Measurements from ENCODE around the gene MAB21L2. TPM values are rescaled to one million over a fixed set of nuclear protein-coding genes. Genes with fewer than 3 reads are reported as not detected.
"Not testable (repeated sequence)": the region's sequence is repeated elsewhere in the genome, so short reads cannot be mapped to it uniquely, and the experiment has no call there.

The MAB21L2 gene
- total RNA-seq: not detected

GRCh38 chr4:150582146-150582872, at the start of gene MAB21L2:
TSS of gene MAB21L2 (plus strand) at chr4:150582151. CDS start at chr4:150583030, 879 bp downstream.
- Mint-ChIP-seq H3K27ac (no peak within 1 kb of the TSS), H3K4me3 (no peak within 1 kb of the TSS), H3K36me3 (ENCODE audit: low read depth) (peaks cover 59% of the 10 kb centered on the region), H3K27me3 (no peaks in the 10 kb centered on the region), H3K4me1 (ENCODE audit: low read depth) (no peaks in the 10 kb centered on the region), H3K9me3 (no peaks in the 10 kb centered on the region)
- ChIA-PET CTCF (no interaction called here), POLR2A (no interaction called here)
- intact Hi-C loops (cut with micrococcal nuclease): no loop called here
- no peak for ATAC-seq
- DNase-seq: no peak
- TF ChIP-seq, protein P1, sequence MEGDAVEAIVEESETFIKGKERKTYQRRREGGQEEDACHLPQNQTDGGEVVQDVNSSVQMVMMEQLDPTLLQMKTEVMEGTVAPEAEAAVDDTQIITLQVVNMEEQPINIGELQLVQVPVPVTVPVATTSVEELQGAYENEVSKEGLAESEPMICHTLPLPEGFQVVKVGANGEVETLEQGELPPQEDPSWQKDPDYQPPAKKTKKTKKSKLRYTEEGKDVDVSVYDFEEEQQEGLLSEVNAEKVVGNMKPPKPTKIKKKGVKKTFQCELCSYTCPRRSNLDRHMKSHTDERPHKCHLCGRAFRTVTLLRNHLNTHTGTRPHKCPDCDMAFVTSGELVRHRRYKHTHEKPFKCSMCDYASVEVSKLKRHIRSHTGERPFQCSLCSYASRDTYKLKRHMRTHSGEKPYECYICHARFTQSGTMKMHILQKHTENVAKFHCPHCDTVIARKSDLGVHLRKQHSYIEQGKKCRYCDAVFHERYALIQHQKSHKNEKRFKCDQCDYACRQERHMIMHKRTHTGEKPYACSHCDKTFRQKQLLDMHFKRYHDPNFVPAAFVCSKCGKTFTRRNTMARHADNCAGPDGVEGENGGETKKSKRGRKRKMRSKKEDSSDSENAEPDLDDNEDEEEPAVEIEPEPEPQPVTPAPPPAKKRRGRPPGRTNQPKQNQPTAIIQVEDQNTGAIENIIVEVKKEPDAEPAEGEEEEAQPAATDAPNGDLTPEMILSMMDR (IDR thresholded peaks at IDR 0.05): no peak

- H3K4me3 Mint-ChIP-seq: no peak overlapping the region
- H3K9me3 Mint-ChIP-seq: no peaks in the 10 kb centered on the region
- POLR2A ChIA-PET: no interaction called here
- H3K27me3 Mint-ChIP-seq: no peaks in the 10 kb centered on the region
- no peaks in the 10 kb centered on the region for H3K4me1 Mint-ChIP-seq (ENCODE audit: low read depth)
- CTCF ChIA-PET: no interaction called here
- H3K36me3 Mint-ChIP-seq (ENCODE audit: low read depth): peaks cover 5% of the 10 kb centered on the region
- no peak for ATAC-seq
- intact Hi-C loops (cut with micrococcal nuclease): no loop called here
- DNase-seq: no peak
- TF ChIP-seq, protein P1 (IDR thresholded peaks at IDR 0.05): no peak
- H3K27ac Mint-ChIP-seq: no peak overlapping the region
Measured at GRCh38 chr4:150533673-150534072, 48.3 kb upstream of the MAB21L2 start.

GRCh38 chr4:150534818-150535217, 47.1 kb upstream of the MAB21L2 start:
- H3K36me3 Mint-ChIP-seq (ENCODE audit: low read depth): peaks cover 4% of the 10 kb centered on the region
- intact Hi-C loops (cut with micrococcal nuclease): no loop called here
- CTCF ChIA-PET: no interaction called here
- H3K9me3 Mint-ChIP-seq: no peaks in the 10 kb centered on the region
- no peak overlapping the region for H3K4me3 Mint-ChIP-seq
- no peak for DNase-seq
- POLR2A ChIA-PET: no interaction called here
- TF ChIP-seq, protein P1 (IDR thresholded peaks at IDR 0.05): no peak
- no peaks in the 10 kb centered on the region for H3K4me1 Mint-ChIP-seq (ENCODE audit: low read depth)
- H3K27me3 Mint-ChIP-seq: no peaks in the 10 kb centered on the region
- no peak overlapping the region for H3K27ac Mint-ChIP-seq
- no peak for ATAC-seq

GRCh38 chr4:150537911-150538310, 44.0 kb upstream of the MAB21L2 start:
- H3K36me3 Mint-ChIP-seq (ENCODE audit: low read depth); POLR2A ChIA-PET; ATAC-seq; intact Hi-C loops (cut with micrococcal nuclease); H3K27ac Mint-ChIP-seq; DNase-seq; H3K27me3 Mint-ChIP-seq; H3K4me3 Mint-ChIP-seq; H3K9me3 Mint-ChIP-seq; H3K4me1 Mint-ChIP-seq (ENCODE audit: low read depth); CTCF ChIA-PET: not testable (repeated sequence)

- DNase-seq: no peak
- TF ChIP-seq, protein P1 (IDR thresholded peaks at IDR 0.05): no peak
- intact Hi-C loops (cut with micrococcal nuclease): no loop called here
- no peak for ATAC-seq
- no peak overlapping the region for H3K4me3 Mint-ChIP-seq
- H3K27ac Mint-ChIP-seq: no peak overlapping the region
- ChIA-PET POLR2A (no interaction called here), CTCF (interaction anchor here (0.9 kb wide), 1 partner anchor 16 kb away, joined by 3 read pairs; no protein-coding TSS in a partner anchor)
- H3K9me3 Mint-ChIP-seq: no peaks in the 10 kb centered on the region
- no peaks in the 10 kb centered on the region for H3K27me3 Mint-ChIP-seq
- peaks cover 1% of the 10 kb centered on the region for H3K36me3 Mint-ChIP-seq (ENCODE audit: low read depth)
- no peaks in the 10 kb centered on the region for H3K4me1 Mint-ChIP-seq (ENCODE audit: low read depth)
Measured at GRCh38 chr4:150540536-150540935, 41.4 kb upstream of the MAB21L2 start.

All from activated CD8-positive, alpha-beta T cell treated with anti-CD3 and anti-CD28 coated beads for 36 hours (primary cell).